Colon (tissue), 2 donors: ENCODE results near the gene CA5A.
"Not testable (repeated sequence)": the region's sequence is repeated elsewhere in the genome, so short reads cannot be mapped to it uniquely, and the experiment has no call there.

ENCODE experiments used
- FAIRE-seq: peaks from 2 replicates; lab custom pipeline; 2012; peaks lifted over from hg19 to GRCh38; lab: Jason Lieb, UNC
- donor health status: control.
- donor health status: control.

The CA5A gene

GRCh38 chr16:87922250-87922871 is 14.0 kb downstream of the CA5A start:
- FAIRE-seq: no peak

- no peak for FAIRE-seq
These were observed 15.0 kb downstream of the CA5A start for GRCh38 chr16:87921236-87921773.

GRCh38 chr16:87919681-87919994 is 16.7 kb downstream of the CA5A start:
- FAIRE-seq: no peak

GRCh38 chr16:87918866-87919680 is 17.3 kb downstream of the CA5A start:
- FAIRE-seq: no peak

- no peak for FAIRE-seq
These were observed 18.0 kb downstream of the CA5A start for GRCh38 chr16:87918338-87918737.

- no peak for FAIRE-seq
These were observed 18.8 kb downstream of the CA5A start for GRCh38 chr16:87917503-87917902.

GRCh38 chr16:87914812-87915211 is 21.5 kb downstream of the CA5A start:
- no peak for FAIRE-seq

- FAIRE-seq: not testable (repeated sequence)
These were observed 22.2 kb downstream of the CA5A start for GRCh38 chr16:87914021-87914725.

GRCh38 chr16:87912691-87913090 is 23.6 kb downstream of the CA5A start:
- not testable (repeated sequence) for FAIRE-seq

GRCh38 chr16:87911106-87911763 is 25.1 kb downstream of the CA5A start:
- not testable (repeated sequence) for FAIRE-seq

- not testable (repeated sequence) for FAIRE-seq
These were observed 27.0 kb downstream of the CA5A start for GRCh38 chr16:87909203-87909935.

GRCh38 chr16:87908101-87908500 is 28.2 kb downstream of the CA5A start:
- FAIRE-seq: not testable (repeated sequence)

- not testable (repeated sequence) for FAIRE-seq
These were observed 30.8 kb downstream of the CA5A start for GRCh38 chr16:87905521-87905920.

GRCh38 chr16:87904963-87905362 is 31.4 kb downstream of the CA5A start:
- not testable (repeated sequence) for FAIRE-seq

- not testable (repeated sequence) for FAIRE-seq
These were observed 35.8 kb downstream of the CA5A start for GRCh38 chr16:87900489-87900888.

GRCh38 chr16:87897521-87898505 is 38.5 kb downstream of the CA5A start:
- no peak for FAIRE-seq

- FAIRE-seq: not testable (repeated sequence)
These were observed 39.3 kb downstream of the CA5A start for GRCh38 chr16:87896924-87897520.

GRCh38 chr16:87896176-87896890 is 40.0 kb downstream of the CA5A start:
- FAIRE-seq: not testable (repeated sequence)

- FAIRE-seq: no peak
These were observed 40.6 kb downstream of the CA5A start for GRCh38 chr16:87895641-87896141.
